NT2/D1 (cell line): ENCODE measurements around the gene GEN1.
A peak's percentile ranks its signal among the peaks of the same experiment; 100 is the strongest.
"Not testable (repeated sequence)": the region's sequence is repeated elsewhere in the genome, so short reads cannot be mapped to it uniquely, and the experiment has no call there.

Source experiments
- DNase-seq: peaks from one replicate; pipeline ENCODE4 v3.0.0-alpha.2; 2011; ENCODE audit warnings: low read depth, low spot score
- H3K27me3 ChIP-seq: 2 replicates; pipeline ENCODE4 v1.6.0; 2011; ENCODE audit warnings: mild to moderate bottlenecking; ENCODE audit not compliant: insufficient read length, insufficient read depth
- H3K36me3 ChIP-seq: 2 replicates; pipeline ENCODE4 v1.6.1; 2011; ENCODE audit warnings: mild to moderate bottlenecking, low read length, mixed read lengths; ENCODE audit not compliant: insufficient read depth, insufficient read length
- H3K4me1 ChIP-seq: 2 replicates; pipeline ENCODE4 v1.5.1; 2011; ENCODE audit not compliant: insufficient read depth, insufficient read length
- H3K4me3 ChIP-seq: 2 replicates; pipeline ENCODE4 v1.5.1; 2011; ENCODE audit warnings: low read depth; ENCODE audit not compliant: insufficient read length
- H3K9ac ChIP-seq: 2 replicates; pipeline ENCODE4 v1.6.0; 2011; ENCODE audit warnings: low read depth; ENCODE audit not compliant: insufficient read length
- H3K9me3 ChIP-seq: 2 replicates; pipeline ENCODE4 v1.5.1; 2011; ENCODE audit warnings: mild to moderate bottlenecking, low read length; ENCODE audit not compliant: insufficient read depth
- SUZ12 ChIP-seq: IDR thresholded peaks from 2 replicates; pipeline ENCODE4 v1.6.1; 2011; ENCODE audit not compliant: insufficient read length, insufficient read depth; ENCODE audit errors: extremely low read depth
- YY1 ChIP-seq: IDR thresholded peaks from 2 replicates; pipeline ENCODE4 v1.6.1; 2011; ENCODE audit not compliant: insufficient read length, insufficient read depth
- ZNF274 ChIP-seq: IDR thresholded peaks from 2 replicates; pipeline ENCODE4 v1.6.1; 2011; ENCODE audit warnings: mild to moderate bottlenecking, low read depth, low read length

The GEN1 gene

DNA sequence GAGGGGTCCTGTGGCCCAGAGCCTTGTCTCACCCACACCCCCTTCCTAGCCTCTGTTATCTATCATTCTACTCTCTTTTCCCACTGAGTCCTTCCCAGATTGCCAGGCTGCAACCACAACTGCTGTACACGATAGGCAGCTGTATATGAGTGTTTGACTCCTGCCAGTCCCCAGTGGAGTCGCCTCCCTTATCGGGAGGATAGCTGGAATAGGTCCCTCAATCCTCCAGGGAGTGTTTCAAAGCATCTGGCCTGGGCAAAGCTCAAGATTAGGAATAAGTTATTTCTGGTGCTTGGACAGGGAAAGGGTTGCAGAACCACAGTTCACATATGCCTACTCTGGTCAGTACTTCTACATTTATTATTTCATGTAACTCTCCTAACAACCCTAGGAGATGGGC is 67.1 kb downstream of the GEN1 start:
- DNase-seq = no peak

DNA sequence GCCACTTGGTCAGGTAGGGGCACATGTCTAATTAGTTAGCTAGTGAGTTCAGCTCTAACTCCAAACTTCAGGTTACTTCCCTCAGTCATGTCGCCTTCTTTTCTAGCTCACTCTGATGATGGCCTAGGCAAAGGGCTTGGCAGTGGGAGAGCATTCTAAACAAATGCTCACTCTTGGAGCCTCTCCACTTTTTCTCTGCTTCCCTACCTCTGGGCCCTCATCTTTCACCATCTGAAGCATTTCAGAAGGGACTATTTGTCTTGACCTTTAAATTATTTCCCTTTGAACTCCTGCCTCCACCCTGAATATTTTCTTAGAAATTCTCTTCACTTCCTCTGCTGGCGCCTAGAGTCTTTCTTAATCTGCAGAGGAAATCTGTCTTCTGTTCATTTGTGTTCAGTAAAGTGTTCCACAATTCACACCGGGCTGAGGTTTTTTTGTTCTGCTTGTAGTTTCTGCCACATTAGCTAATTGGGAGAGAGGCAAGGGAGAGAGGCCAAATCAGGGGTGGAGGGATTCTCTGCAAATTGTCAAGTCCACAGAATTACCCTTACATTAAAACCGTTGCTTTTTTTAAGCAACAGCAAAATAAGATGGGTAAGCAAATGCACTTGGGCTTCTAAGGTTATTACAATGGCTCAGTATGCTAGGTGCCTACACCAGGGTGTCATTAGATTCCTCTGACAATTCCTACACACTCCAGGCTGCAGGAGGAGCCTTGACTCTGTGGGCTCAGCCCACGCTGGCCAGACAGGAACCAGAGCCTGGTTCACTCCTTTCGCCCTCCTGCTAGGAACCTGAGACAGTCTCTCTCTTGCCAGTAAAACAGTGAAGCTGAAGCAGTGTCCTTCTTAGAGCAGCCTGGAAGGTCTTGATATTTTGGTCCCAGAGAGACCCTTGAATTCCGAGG is 67.9 kb downstream of the GEN1 start:
- no peak overlapping the region for H3K9ac ChIP-seq
- H3K4me3 ChIP-seq = no peak overlapping the region
- no peaks in the 10 kb centered on the region for H3K9me3 ChIP-seq
- no peak for DNase-seq
- H3K36me3 ChIP-seq = no peaks in the 10 kb centered on the region
- no peaks in the 10 kb centered on the region for H3K4me1 ChIP-seq
- TF ChIP-seq ZNF274 (no peak), YY1 (no peak), SUZ12 (no peak)
- peaks cover 16% of the 10 kb centered on the region for H3K27me3 ChIP-seq

More for the DNA sequence above, 67.1 kb downstream of the GEN1 start:
- H3K4me1 ChIP-seq = no peaks in the 10 kb centered on the region
- H3K4me3 ChIP-seq = no peak overlapping the region
- TF ChIP-seq ZNF274 (no peak), SUZ12 (no peak), YY1 (no peak)
- H3K27me3 ChIP-seq = peaks cover 9% of the 10 kb centered on the region
- H3K36me3 ChIP-seq = no peaks in the 10 kb centered on the region
- no peaks in the 10 kb centered on the region for H3K9me3 ChIP-seq
- H3K9ac ChIP-seq = no peak overlapping the region

DNA sequence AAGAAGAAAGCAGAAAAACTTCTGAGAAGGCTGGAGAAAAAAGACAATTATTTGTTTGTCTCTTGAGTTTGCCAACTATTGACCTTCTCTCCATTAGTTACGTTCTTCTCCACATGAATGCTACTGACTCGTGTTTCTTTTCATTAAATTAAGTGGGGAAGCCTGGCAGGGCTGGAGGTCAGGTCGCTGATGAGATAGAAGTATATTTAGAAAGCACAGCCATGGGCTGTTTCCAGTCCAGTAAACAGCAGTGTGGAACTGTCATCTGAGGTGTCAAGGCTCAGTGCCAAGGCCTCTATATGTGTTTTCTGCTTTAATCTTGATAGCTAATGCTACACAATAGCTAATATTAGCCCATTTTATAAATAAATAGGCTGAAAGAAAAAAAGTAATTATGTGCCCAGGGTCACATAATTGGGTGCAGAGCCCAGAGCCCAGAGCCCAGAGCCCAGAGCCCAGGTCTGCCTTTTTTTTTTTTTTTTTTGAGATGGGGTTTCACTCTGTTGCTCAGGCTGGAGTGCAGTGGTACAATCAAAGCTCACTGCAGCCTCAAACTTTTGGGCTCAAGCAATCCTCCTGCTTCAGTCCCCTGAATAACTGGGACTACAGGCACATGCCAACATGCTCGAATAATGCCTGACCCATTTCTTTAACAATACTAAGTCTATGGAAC is 68.6 kb downstream of the GEN1 start:
- no peak overlapping the region for H3K9ac ChIP-seq
- no peaks in the 10 kb centered on the region for H3K4me1 ChIP-seq
- DNase-seq = no peak
- no peaks in the 10 kb centered on the region for H3K9me3 ChIP-seq
- TF ChIP-seq YY1 = no peak
- H3K36me3 ChIP-seq = no peaks in the 10 kb centered on the region
- peaks cover 21% of the 10 kb centered on the region for H3K27me3 ChIP-seq
- H3K4me3 ChIP-seq = no peak overlapping the region

DNA sequence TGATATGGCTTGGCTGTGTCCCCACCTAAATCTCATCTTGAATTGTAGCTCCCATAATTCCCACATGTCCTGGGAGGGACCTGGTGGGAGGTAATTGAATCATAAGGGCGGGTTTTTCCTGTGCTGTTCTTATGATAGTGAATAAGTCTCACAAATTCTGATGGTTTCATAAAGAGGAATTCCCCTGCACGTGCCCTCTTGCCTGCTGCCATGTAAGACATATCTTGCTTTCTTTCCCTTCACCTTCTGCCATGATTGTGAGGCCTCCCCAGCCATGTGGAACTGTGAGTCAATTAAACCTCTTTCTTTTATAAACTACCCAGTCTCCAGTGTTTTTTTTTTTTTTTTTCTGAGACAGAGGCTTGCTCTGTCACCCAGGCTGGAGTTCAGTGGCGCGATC is 69.7 kb downstream of the GEN1 start:
- H3K4me3 ChIP-seq, H3K9ac ChIP-seq, H3K36me3 ChIP-seq, DNase-seq, H3K4me1 ChIP-seq, H3K9me3 ChIP-seq: not testable (repeated sequence)
- H3K27me3 ChIP-seq = peaks cover 30% of the 10 kb centered on the region

DNA sequence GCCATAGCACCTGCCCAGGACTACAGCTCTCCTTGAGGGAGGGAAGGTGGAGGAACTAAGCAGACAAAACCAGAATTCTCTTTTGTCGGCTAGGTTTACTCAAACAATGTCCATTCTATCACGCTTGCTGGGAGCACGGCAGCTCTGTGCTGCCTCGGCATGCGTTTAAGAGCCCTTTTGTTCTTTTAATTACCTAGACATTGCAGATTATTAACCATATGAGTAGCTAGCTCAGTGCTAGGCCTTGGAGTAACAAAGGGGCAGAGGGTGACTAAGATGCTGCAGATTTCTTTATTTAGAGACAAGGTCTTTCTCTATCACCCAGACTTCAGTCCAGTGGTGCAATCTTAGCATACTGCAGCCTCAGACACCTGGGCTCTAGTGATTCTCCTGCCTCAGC is 73.4 kb downstream of the GEN1 start:
- H3K27me3 ChIP-seq = peaks cover 57% of the 10 kb centered on the region
- no peaks in the 10 kb centered on the region for H3K36me3 ChIP-seq
- no peaks in the 10 kb centered on the region for H3K4me1 ChIP-seq
- no peak overlapping the region for H3K9ac ChIP-seq
- TF ChIP-seq YY1 (no peak), SUZ12 (no peak), ZNF274 (no peak)
- 0 out of 2 replicates have a peak, but pooled peaks cover 6% of the 10 kb centered on the region for H3K9me3 ChIP-seq
- peak; percentile 61 for DNase-seq
- H3K4me3 ChIP-seq = no peak overlapping the region

DNA sequence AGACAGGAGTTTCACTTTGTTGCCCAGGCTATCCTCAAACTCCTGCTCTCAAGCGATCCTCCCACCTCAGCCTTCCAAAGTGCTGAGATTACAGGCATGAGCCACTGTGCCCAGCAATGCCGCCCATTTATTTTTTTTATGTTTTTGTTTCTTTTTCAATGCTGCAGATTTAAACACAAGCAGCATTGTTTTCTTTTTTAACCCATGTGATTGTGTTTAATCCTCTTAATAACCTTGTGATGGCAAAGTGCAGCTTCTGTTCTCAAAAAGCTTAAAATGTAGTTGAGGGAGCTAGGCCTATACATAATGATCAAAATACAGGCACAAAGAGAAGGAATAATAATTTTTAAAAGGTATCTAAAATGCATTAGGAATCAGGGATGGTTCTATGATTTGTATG is 73.8 kb downstream of the GEN1 start:
- no peak for TF ChIP-seq SUZ12
- TF ChIP-seq ZNF274 = no peak
- no peak for TF ChIP-seq YY1
- H3K9me3 ChIP-seq = 0 out of 2 replicates have a peak, but pooled peaks cover 6% of the 10 kb centered on the region
- no peak for DNase-seq
- H3K27me3 ChIP-seq = peaks cover 57% of the 10 kb centered on the region
- H3K4me3 ChIP-seq = no peak overlapping the region
- no peaks in the 10 kb centered on the region for H3K4me1 ChIP-seq
- H3K9ac ChIP-seq = no peak overlapping the region
- H3K36me3 ChIP-seq = no peaks in the 10 kb centered on the region

DNA sequence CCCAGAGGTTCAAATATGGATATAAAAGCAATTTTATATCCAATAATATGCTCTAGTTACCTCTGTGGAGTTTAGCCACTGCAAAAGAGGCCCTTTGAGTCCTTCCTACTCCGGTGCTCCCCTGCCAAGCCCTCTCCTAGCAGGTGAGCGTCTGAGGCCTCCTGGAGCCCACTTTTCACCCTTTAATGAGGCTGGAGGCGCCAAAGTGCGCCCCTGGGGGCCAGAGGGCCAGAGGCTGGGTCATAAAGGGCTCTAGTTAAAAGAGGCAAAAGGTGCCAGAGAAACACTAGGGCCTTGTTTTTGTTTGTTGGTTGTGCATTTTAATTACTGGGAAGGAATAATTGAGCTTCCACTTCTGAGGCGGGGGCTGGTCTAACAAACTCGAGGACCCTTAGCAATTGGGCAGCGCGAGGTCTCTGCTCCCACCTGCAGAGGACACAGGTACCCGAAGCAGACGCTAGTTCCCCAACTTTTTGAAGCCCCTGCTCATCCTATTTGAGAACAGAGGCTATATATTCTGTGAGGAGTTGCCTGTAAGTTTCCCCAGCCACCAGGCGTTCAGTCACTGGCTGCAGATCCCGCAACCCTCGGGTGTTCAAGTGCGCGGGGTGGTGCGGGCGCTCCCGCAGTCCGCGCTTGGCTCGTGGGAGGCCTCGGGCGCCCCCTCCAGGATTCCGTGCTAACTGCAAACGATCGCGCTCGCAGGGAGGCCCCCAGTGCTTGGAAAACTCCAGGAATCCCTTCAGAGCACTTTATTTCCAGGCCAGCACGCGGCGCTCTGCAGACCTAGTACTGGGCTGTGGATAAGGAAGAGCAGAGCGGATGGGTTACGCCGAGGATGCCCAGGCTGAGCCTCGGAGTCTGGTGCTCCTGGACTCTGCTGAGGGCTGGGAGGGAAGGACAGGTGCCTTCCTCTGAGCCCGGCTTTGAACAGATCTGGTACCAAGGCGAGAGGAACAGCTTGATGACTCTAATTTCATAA is 76.4 kb downstream of the GEN1 start:
- DNase-seq = peak; percentile 87
- H3K4me1 ChIP-seq = no peaks in the 10 kb centered on the region
- no peak overlapping the region for H3K4me3 ChIP-seq
- H3K9ac ChIP-seq = no peak overlapping the region
- peaks cover 55% of the 10 kb centered on the region for H3K27me3 ChIP-seq
- TF ChIP-seq SUZ12 = no peak
- TF ChIP-seq YY1 = no peak
- no peak for TF ChIP-seq ZNF274
- H3K36me3 ChIP-seq = no peaks in the 10 kb centered on the region
- 0 out of 2 replicates have a peak, but pooled peaks cover 6% of the 10 kb centered on the region for H3K9me3 ChIP-seq
